ENCODE measurements around the gene WDR35.
"Not testable (repeated sequence)": the region's sequence is repeated elsewhere in the genome, so short reads cannot be mapped to it uniquely, and the experiment has no call there.

WDR35 gene

DNA sequence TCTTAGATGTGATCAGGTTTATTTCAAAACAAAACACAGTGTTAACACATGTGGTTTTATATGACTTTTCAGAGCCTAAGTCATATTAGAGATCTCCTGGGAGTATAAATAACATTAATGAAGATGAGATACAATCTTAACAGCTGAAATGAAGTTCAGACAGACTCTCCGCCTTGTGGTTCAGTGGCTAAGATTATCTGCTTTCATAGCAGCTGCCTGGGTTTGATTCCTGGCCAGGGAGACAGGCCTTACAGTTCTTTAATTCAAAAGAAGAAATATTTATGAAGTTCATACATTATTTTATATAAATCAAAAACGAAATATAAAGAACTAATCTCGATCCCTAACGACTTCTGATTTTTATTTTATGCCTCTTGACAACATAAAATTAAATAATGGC lies 52.9 kb downstream of the WDR35 start:
- no peak for DNase-seq (ENCODE audit: low read depth in 2 of 2)

GRCh38 chr2:19936203-19936602 lies 53.7 kb downstream of the WDR35 start:
- DNase-seq (ENCODE audit: low read depth in 2 of 2), result no peak

DNA sequence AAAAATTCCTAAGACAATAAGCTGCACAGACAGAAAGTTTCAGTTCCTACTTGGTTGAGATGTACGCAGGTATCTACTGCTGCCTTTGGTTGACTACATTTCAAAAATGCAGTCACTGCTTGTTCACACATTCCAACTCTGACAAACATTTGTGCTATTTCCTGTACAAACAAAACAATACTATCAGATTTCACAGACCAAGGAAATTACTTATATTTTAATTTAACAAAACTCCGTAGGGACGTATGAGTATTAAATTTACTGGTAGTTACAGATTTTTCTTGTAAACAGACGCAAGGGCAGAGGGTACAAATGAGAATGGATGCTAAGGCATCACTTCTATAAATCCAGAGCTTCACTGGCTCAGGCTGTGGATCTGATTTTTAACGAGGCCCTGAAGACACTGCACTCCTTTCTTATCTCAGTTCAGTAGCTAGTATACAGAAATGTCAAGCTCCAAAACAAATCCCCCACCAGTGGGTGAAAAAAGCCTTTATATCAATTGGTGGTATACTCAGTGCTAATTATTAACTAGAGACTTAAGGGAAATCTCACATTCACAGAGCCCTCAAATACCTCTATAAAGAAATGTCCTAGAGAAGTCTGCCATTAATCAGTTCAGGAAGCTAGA lies 56.4 kb downstream of the WDR35 start:
- DNase-seq (ENCODE audit: low read depth in 2 of 2), result no peak

DNA sequence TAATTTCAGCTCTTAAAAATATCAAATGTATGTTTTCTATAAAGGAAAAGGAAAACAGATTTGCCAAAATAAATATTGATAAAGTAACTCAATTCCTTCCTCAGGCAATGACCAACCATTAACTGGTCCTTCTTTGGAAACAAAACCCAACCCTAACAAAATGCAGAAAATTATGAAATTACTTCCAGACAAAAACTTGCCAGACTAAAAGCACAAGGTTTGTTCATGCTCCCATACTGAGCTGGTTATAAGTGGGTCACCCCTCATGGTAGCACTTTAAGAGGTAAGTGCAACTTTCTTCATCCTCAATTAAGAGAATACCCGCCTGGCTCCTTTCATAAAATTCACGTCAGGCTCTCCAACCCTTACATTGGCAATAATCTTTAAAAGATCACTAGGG lies 57.0 kb downstream of the WDR35 start:
- DNase-seq (ENCODE audit: low read depth in 2 of 2), result no peak

DNA sequence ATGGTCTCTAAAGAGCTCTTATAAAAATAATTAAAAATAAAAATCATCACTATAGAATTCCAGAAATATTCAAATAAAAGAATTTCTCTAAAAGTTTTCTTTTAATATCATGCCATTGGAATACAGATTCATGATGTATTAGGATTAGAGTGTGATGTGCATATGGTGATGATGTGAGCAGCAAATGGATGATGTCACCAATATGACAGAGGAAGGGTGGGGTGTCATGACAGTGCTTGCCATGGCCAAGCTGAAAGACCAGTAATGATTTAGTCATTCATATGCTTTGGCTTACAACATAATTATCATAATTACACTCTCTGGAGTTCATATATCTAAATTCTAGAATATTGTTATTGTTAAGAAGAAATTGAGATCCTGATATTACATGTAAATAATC lies 60.7 kb downstream of the WDR35 start:
- no peak for DNase-seq (ENCODE audit: low read depth in 2 of 2)

GRCh38 chr2:19927816-19928215 lies 62.1 kb downstream of the WDR35 start:
- not testable (repeated sequence) for DNase-seq (ENCODE audit: low read depth in 2 of 2)

DNA sequence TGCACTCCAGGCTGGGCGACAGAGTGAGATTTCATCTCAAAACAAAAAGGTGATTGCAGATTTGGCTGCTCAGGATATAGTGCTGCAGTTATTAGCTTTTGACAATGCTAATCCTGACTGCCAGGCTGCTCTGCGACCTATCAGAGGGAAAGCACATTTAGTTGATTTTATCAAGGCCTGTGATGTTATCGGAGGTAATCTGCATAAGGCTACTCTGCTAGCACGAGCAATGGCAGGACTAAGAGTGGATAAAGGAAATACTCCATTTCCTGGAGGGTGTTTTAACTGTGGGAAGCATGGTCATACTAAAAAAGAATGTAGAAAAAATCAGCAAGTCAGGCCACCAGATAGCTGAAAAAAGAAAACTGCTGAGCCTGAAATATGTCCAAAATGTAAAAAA lies 65.4 kb downstream of the WDR35 start:
- DNase-seq (ENCODE audit: low read depth in 2 of 2), result not testable (repeated sequence)

DNA sequence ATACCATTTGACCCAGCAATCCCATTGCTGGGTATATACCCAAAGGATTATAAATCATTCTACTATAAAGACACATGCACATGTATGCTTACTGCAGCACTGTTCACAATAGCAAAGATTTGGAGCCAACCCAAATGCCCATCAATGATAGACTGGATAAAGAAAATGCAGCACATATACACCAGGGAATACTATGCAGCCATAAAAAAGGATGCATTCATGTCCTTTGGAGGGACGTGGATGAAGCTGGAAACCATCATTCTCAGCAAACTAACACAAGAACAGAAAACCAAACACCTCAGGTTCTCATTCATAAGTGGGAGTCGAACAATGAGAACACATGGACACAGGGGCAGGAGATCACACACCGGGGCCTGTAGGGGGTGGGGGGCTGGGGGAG lies 67.7 kb downstream of the WDR35 start:
- not testable (repeated sequence) for DNase-seq (ENCODE audit: low read depth in 2 of 2)

- DNase-seq (ENCODE audit: low read depth in 2 of 2), result no peak
Observed at GRCh38 chr2:19916385-19916950, 73.4 kb downstream of the WDR35 start.

DNA sequence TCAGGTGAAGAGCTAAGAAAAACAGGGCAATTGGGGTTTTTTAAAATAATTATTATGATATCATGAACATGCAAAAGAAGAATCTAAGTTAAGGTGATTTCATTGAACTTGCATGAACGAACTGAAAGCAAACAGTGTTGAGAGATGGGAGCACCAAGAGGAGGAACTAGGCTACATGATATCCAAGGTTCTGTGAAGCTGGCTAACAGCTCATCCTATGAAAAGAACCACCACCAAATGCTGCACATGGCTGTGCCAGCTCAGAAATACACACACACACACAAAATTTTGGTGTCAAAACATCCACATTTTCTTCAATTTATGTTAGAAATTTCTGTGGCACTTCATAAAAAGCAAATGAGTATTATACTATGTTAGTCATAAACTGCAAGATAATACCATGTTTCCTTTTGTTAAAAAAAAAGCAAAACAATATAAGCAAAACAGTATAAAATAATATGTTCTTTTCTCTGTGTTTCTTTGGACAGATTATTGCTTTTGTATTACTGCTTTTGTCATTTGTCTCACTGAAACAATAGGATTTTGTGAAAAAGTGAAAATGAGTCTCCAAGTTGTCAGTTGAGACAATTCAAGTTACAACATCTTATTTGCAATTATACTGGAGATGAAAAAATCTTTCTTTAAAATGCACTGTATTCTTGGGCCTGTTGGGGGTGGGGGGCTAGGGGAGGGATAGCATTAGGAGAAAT lies 75.5 kb downstream of the WDR35 start:
- no peak for DNase-seq (ENCODE audit: low read depth in 2 of 2)

- no peak for DNase-seq (ENCODE audit: low read depth in 2 of 2)
Observed at GRCh38 chr2:19911808-19912509, 77.9 kb downstream of the WDR35 start.

GRCh38 chr2:19902216-19902740 lies 87.6 kb downstream of the WDR35 start:
- no peak for DNase-seq (ENCODE audit: low read depth in 2 of 2)

GRCh38 chr2:19901442-19902215 lies 88.3 kb downstream of the WDR35 start, which contains the start of gene TTC32:
TSS of gene TTC32 (minus strand) at chr2:19901983. CDS start at chr2:19901854, 129 bp downstream.
- peak; percentile 88 to 93 for DNase-seq (ENCODE audit: low read depth in 2 of 2)

DNA sequence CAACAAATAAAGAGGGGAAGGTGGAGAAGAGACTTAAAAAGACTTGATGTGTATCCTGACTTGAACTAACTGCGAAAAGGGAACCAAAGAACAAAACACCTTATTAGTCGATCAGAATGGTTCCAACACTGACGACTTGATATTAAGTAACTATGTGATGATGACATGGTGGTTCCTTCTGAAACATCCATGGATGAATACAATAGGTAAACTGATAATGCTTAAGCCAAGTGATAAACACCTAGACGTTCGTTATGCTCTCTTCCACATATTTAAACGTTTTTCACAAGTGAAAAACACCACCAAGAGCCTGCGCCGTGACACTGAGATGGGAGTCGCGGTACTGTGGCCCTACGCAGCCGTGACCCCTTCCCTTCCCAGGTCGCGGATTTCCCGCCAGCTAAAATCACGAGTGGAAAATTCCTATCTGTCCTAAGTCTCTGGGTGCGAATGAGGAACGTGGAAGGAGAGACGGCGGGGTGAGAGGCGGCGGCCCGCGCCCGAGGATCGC lies 88.9 kb downstream of the WDR35 start:
- DNase-seq (ENCODE audit: low read depth in 2 of 2), result no peak

GRCh38 chr2:19899985-19900930 lies 89.6 kb downstream of the WDR35 start:
- no peak for DNase-seq (ENCODE audit: low read depth in 2 of 2)

GRCh38 chr2:19898592-19899329 lies 91.1 kb downstream of the WDR35 start:
- no peak for DNase-seq (ENCODE audit: low read depth in 2 of 2)

DNA sequence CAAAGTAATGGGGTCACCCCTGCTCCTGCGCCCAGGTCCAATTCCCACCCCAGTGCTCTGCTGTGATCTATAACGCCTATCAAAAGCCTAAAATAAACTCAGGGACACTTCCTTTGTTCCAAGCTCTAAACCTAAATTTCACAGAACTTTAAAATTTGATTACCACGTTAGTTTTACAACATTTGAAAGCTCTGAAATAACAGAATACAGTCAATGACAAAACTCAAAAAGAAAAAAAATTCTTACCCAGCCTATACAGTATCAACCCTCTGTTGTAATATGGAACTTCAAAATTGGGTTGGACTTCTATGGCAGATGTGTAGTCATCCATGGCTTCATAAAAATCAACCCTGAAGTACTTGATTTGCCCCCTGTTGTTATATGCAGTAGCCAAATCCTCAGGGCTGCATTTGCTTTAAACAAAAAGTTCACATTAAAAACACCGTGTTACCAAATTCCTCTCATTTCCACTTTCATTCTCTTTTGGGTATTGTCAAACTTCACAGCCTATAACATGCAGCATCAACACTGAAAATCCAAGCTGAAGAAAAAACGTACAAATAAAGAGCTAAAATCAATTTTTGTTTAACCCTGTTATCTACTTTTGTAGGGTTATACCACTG lies 92.2 kb downstream of the WDR35 start:
- DNase-seq (ENCODE audit: low read depth in 2 of 2), result no peak

- no peak for DNase-seq (ENCODE audit: low read depth in 2 of 2)
Observed at GRCh38 chr2:19895535-19895934, 94.4 kb downstream of the WDR35 start.

Measured in stimulated activated CD8-positive, alpha-beta memory T cell treated with anti-CD3 and anti-CD28 coated beads, Interleukin-7, amount 100 ng/mL, for 4 hours (primary cell).